COLO829 (cell line): Measurements from ENCODE around the gene CYB561.

ENCODE experiments used
- DNase-seq: peaks from one replicate; pipeline ENCODE4 v3.0.0; 2012; ENCODE audit warnings: low spot score

The CYB561 gene

GRCh38 chr17:63407741-63408330, 38.3 kb downstream of the CYB561 start:
- no peak for DNase-seq

- peak; percentile 83 for DNase-seq
Measured at GRCh38 chr17:63406689-63407330, 39.3 kb downstream of the CYB561 start.

GRCh38 chr17:63405741-63406261, 40.3 kb downstream of the CYB561 start:
- peak; percentile 84 for DNase-seq

- DNase-seq, result no peak
Measured at GRCh38 chr17:63405020-63405419, 41.1 kb downstream of the CYB561 start.

- no peak for DNase-seq
Measured at GRCh38 chr17:63402431-63403212, 43.5 kb downstream of the CYB561 start.

- peak; percentile 42 for DNase-seq
Measured at GRCh38 chr17:63399856-63400255, 46.2 kb downstream of the CYB561 start.

- DNase-seq, result peak; percentile 21
Measured at GRCh38 chr17:63399316-63399715, 46.8 kb downstream of the CYB561 start.

GRCh38 chr17:63398680-63399079, 47.4 kb downstream of the CYB561 start:
- no peak for DNase-seq

GRCh38 chr17:63395075-63395805, 50.9 kb downstream of the CYB561 start:
- no peak for DNase-seq

- DNase-seq, result no peak
Measured at GRCh38 chr17:63390090-63390489, 56.0 kb downstream of the CYB561 start.

GRCh38 chr17:63387656-63388340, 58.3 kb downstream of the CYB561 start:
- DNase-seq, result no peak

GRCh38 chr17:63382826-63383225, 63.3 kb downstream of the CYB561 start:
- DNase-seq, result no peak
